ENCODE results near the gene WDR5. TPM values are rescaled to one million over a fixed set of nuclear protein-coding genes. Genes with fewer than 3 reads are reported as not detected.

The WDR5 gene
- total and polyA plus RNA-seq, 10 of the 15 experiments (the other 5 are each of a cell fraction or from before 2014, with no cell fraction given), result 1.4 to 43.7 (median 33.2) TPM

GRCh38 chr9:134192951-134193731, 57.3 kb downstream of the WDR5 start:
- Histone ChIP-seq H3K79me2 (ENCODE audit: control insufficient read depth, insufficient read depth, low read length) (no peaks in the 10 kb centered on the region), H3K9me3 (replicated peaks; ENCODE audit: control insufficient read depth, insufficient read depth, low read length) (no peaks in the 10 kb centered on the region), H3K27ac (ENCODE audit: control insufficient read depth, insufficient read depth) (no peak overlapping the region), H4K20me1 (ENCODE audit: control insufficient read depth, insufficient read depth) (no peaks in the 10 kb centered on the region), H2AFZ (ENCODE audit: control insufficient read depth, low read depth, low read length) (no peak overlapping the region), H3K9ac (ENCODE audit: control insufficient read depth, insufficient read depth, low read length) (no peak overlapping the region), H3K4me1 (ENCODE audit: control insufficient read depth, insufficient read depth, low read length) (no peaks in the 10 kb centered on the region), H3K4me3 (no peak overlapping the region), H3K4me2 (ENCODE audit: control insufficient read depth, insufficient read depth) (no peak overlapping the region), H3K27me3 (replicated peaks in 1 of 2; ENCODE audit: control insufficient read depth in 2 of 2, insufficient read depth in 2 of 2, low read length in 1 of 2) (no peaks in the 10 kb centered on the region), H3K36me3 (ENCODE audit: control insufficient read depth in 2 of 2, insufficient read depth in 2 of 2, low read length in 1 of 2) (no peaks in the 10 kb centered on the region)
- WGBS (ENCODE audit: insufficient coverage, insufficient replicate concordance, low lambda C conversion rate, missing lambda C conversion rate), result 38% methylated on average over 18 of the region's 21 CpGs
- DNase-seq (ENCODE audit: low read depth, low spot score) (no peak), ATAC-seq (no peak), FAIRE-seq (no peak)
- BruUV-seq (replicated peaks), result no TSS peak
- intact Hi-C loops (cut with micrococcal nuclease; ENCODE audit: unreplicated experiment), result no loop called here
- ChIA-PET POLR2A (no interaction called here), SMC1A (ENCODE audit: uncharacterized antibody, unreplicated experiment) (interaction anchor here (1.1 kb wide), 1 partner anchor 22 kb away, joined by 3 read pairs; no protein-coding TSS in a partner anchor), RAD21 (ENCODE audit: unreplicated experiment) (no interaction called here), CTCF (interaction anchor here (0.7 kb wide), 1 partner anchor 243 kb away, joined by 3 read pairs; no protein-coding TSS in a partner anchor)
- in situ Hi-C loops (cut with MboI), result no loop called here
- TF ChIP-seq CEBPZ (IDR thresholded peaks at IDR 0.05; ENCODE audit: low read depth, low read length) (no peak), POU2F2 (IDR thresholded peaks at IDR 0.05; ENCODE audit: borderline replicate concordance, low read depth, low read length) (no peak), GATAD2B (conservative IDR thresholded peaks at IDR 0.05; ENCODE audit: low read depth) (no peak), ZBTB33 (IDR thresholded peaks at IDR 0.05) (no peak), IRF4 (IDR thresholded peaks at IDR 0.05; ENCODE audit: low read depth, low read length) (no peak), SPI1 (IDR thresholded peaks at IDR 0.05; ENCODE audit: borderline replicate concordance, insufficient read depth, low read depth, low read length) (no peak), MTA3 (IDR thresholded peaks at IDR 0.05; ENCODE audit: borderline replicate concordance, low read length) (no peak), WRNIP1 (IDR thresholded peaks at IDR 0.05; ENCODE audit: borderline replicate concordance, low read depth, low read length) (no peak), ATF2 (IDR thresholded peaks at IDR 0.05; ENCODE audit: low read length) (no peak), NR2C2 (IDR thresholded peaks at IDR 0.05; ENCODE audit: borderline replicate concordance, control insufficient read depth, insufficient read length, low read depth) (no peak), MEF2B (IDR thresholded peaks at IDR 0.05; ENCODE audit: partially characterized antibody, poor library complexity, severe bottlenecking) (no peak), EZH2 (IDR thresholded peaks at IDR 0.05; ENCODE audit: borderline replicate concordance, control insufficient read depth, low read depth, low read length) (no peak)
- TF ChIP-seq, protein P1, sequence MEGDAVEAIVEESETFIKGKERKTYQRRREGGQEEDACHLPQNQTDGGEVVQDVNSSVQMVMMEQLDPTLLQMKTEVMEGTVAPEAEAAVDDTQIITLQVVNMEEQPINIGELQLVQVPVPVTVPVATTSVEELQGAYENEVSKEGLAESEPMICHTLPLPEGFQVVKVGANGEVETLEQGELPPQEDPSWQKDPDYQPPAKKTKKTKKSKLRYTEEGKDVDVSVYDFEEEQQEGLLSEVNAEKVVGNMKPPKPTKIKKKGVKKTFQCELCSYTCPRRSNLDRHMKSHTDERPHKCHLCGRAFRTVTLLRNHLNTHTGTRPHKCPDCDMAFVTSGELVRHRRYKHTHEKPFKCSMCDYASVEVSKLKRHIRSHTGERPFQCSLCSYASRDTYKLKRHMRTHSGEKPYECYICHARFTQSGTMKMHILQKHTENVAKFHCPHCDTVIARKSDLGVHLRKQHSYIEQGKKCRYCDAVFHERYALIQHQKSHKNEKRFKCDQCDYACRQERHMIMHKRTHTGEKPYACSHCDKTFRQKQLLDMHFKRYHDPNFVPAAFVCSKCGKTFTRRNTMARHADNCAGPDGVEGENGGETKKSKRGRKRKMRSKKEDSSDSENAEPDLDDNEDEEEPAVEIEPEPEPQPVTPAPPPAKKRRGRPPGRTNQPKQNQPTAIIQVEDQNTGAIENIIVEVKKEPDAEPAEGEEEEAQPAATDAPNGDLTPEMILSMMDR (IDR thresholded peaks at IDR 0.05 in 2 of 3, conservative IDR thresholded peaks at IDR 0.05 in 1 of 3; ENCODE audit: control insufficient read depth in 2 of 3, extremely low read depth in 1 of 3, insufficient read depth in 1 of 3, low read depth in 3 of 3, low read length in 3 of 3), result no peak

All from GM12878 (cell line).